Fibroblast of skin of right biceps (primary cell): ENCODE data around the gene HES5.

Source experiments
- DNase-seq: peaks from one replicate; pipeline ENCODE4 v3.0.0-alpha.2; 2013

The HES5 gene

DNA sequence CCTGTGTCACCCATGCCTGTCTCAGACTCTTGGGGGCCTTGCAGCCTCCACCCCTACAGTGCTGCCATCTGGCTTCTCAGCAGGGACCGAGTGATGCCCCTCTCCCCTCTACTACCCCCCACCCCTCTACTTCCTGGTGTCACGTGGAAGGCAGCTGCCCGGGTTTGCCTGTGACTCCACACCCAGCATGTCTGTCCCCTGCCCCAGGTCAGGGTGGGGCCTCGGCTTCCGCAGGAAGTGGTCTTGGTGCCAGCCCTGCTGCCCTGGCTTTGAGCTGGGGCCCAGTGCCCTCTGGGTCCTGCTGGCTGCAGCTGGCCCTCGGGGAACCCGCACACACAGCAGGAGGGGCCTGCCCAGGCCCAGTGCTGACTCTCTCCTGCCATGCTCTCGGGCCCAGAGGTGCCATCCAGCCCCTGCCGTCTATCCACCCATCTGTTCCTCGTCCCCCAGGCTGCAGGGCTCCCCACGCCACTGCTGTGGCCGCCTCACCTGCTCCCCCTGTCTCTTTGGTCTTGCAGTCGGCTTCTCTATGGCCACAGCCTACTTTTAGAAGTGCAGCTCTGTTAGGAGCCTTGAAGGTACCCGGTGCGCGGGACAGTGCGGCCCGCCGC is 30.0 kb downstream of the HES5 start:
- no peak for DNase-seq

DNA sequence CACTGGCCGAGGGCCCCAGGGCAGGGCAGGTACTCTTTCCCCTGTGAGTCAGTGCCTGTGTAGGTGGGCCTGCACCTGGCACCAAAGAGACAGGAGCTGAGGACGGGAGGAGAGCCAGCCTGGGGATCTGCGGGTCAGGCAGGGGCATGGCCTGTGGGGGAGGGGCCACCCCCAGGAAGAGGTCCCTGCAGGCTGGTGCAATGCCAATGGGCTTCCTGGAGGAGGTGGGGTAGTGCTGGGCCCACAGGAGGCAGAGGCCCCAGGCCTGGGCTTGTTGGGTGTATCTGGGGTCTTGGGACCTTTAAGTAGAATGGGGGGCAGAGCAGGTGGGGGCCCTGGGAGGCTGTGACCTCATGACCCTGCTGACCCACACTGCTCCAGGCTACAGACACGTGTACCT is 30.8 kb downstream of the HES5 start:
- DNase-seq, result no peak

GRCh38 chr1:2498648-2499047 is 31.4 kb downstream of the HES5 start:
- DNase-seq, result no peak

- no peak for DNase-seq
These were observed 32.2 kb downstream of the HES5 start for GRCh38 chr1:2497891-2498290.

DNA sequence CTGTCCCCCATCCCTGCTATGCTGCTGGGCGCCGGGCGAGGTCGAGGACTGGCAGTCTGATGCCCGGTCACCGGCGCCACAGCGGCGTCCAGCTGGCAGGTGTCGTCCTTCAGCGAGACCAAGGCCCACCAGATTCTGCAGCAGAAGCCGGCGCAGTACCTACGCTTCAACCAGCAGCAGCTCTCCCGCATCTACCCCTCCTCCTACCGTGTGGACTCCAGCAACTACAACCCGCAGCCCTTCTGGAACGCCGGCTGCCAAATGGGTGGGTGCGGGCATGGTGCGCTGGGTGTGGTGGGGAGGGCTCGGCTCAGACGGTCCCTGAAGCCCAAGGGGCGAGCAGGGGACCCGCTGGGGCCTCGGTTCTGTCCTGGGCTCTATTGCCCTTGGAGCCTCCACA is 33.3 kb downstream of the HES5 start:
- DNase-seq, result no peak

- DNase-seq, result no peak
These were observed 33.9 kb downstream of the HES5 start for GRCh38 chr1:2496087-2496622.

DNA sequence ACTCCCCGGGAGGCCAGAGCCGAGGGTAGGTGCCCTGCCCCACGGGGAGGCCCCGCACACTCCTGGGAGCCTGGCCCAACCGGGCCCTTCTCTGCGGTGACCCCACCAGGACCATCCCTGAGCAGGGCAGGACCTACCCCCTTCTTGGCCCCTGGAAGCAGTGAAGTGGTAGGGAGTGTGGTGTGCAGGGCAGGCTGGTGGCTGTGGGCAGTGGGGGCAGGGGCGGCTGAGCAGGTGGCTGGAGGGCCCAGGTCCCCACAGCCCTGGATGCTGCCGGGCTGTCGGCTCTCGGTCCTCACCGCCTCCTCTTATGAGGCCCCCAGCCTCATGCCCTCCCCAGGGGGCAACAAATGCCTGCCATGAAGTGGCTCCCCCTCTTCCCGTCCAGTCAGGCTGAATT is 34.5 kb downstream of the HES5 start:
- no peak for DNase-seq

GRCh38 chr1:2495026-2495425 is 35.0 kb downstream of the HES5 start:
- DNase-seq, result no peak

- peak; percentile 31 for DNase-seq
These were observed 35.8 kb downstream of the HES5 start for GRCh38 chr1:2494323-2494693.

GRCh38 chr1:2493691-2494322 is 36.3 kb downstream of the HES5 start:
- no peak for DNase-seq

DNA sequence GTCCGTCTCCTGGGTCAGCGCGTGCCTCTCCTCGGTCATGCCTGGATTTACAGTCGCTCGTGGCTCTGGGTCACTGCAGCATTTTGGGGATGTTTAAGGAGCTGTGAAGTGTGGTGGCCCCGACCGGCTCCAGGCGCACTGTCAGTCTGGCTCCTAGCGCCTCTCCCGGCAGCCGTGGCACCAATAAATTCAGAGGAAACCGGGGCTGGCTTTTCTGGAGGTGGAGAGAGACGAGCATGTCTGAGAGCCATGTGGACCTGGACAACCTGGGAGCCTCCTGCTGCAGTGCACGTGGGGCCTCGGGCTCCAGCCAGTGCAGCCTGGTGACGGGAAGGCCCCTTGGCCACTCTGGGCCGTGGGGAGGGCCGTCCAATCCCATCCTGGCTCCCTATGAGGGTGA is 36.8 kb downstream of the HES5 start:
- no peak for DNase-seq

DNA sequence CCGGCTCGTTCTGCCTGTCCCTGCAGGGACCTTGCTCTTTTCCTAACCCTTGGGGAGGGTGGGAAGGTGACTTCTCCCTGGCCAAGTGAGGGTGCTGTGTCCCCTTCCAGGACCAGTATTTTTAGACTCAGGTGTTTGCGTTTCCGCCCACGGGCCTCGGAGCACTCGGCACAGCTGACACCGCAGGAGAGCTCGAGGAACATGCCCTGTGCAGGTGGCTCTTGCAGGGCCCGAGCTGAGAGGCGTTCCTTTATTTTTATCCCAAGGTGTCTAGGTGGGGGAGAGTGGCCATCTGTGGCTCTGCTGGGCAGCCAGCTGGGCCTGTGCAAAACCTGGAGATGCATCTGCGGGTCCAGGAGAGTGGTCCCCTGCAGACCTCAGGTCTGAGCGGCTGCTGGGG is 38.0 kb downstream of the HES5 start:
- DNase-seq, result no peak

DNA sequence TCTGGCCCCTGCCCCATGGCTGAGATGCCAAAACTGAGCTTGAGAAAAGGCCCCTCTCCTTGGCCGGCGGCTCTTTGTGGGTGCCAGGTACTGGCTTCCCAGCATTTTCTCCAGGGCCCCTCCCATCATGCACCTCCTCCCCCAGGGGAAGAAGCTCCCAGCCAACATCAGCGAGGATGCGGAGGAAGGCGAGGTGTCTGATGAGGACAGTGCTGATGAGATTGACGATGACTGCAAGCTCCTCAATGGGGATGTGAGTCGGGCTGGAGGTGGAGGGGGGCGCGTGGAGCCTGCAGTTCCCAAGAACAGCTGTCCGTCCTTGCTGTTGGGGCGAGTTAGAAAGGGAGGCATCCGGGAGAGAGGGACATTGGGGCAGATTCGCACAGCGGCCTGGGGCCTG is 40.4 kb downstream of the HES5 start:
- DNase-seq, result no peak

DNA sequence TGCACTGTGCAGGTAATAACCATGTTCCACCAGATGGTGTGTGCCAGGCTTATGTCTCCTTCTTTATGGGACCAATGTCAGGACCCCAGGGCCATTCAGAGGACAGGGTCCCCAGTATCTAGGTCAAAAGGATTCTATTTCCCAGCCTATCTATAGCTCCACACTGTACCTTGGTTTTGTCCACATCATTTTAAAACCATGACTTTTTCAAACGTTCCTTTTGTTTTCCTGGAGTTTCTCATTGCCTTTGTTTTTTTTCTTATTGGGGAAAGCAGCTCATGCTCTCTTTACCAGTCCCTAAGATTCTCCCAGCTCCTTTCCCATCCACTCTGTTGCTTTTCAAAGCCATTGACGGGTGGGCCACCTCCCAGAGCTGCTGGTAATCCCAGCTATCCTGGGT is 41.4 kb downstream of the HES5 start:
- DNase-seq, result no peak

GRCh38 chr1:2486558-2486957 is 43.5 kb downstream of the HES5 start:
- DNase-seq, result no peak

- DNase-seq, result no peak
These were observed 44.0 kb downstream of the HES5 start for GRCh38 chr1:2486041-2486440.

DNA sequence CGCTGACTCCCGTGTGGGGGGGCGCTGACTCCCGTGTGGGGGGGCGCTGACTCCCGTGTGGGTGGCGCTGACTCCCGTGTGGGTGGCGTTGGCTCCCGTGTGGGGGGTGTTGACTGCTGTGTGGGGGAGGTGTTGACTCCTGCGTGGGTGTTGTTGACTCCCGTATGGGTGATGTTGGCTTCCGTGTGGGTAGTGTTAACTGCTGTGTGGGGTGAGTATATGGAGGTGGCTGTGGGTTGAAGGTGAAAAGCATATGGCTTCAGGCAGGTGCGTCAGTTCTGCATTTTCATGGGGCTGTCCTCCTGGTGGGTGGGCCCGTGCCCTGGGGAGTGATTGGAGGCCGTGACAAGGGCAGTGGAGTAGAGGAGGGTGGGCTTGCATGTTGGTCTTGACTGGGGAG is 46.1 kb downstream of the HES5 start:
- no peak for DNase-seq

DNA sequence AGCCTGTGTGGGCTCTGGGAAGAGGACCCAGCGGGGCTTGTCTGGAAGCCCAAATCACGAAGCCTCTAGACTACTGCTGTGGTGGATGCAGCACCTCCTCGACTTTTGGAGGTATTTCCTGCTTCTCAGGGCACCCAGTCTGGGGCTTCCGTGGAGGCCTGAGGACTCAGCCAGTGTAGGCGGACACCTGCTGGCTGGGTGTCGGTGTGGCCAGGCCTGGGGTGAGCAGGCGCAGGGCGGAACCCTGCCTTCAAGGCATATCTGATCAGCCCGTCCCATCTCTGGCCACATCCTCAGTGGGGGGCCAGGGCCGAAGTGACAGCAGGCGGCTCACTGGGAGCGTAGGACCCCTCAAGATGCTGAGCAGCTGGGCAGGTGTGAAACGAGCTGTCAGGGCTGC is 47.0 kb downstream of the HES5 start:
- no peak for DNase-seq

- no peak for DNase-seq
These were observed 47.5 kb downstream of the HES5 start for GRCh38 chr1:2482588-2482987.

DNA sequence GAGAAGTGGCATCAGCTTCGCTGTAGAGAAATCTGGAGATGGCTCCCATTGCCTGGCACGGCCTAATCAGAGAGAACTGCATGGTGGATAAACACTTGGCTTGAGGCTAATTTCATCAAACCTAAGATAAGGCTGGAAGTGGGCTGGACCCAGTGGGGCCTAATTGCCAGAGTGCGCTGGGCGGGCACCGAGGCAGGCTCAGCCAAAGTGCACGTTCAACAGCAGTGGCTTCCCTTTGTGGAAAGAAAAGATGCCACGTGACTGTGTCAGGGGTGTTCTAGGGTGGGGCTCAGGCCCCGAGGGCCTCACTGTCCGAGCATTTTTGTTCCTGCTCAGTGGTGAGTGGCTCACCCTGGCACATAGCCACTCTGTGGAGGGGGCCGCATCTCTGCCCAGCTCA is 48.2 kb downstream of the HES5 start:
- DNase-seq, result no peak

GRCh38 chr1:2480986-2481364 is 49.1 kb downstream of the HES5 start:
- DNase-seq, result no peak

DNA sequence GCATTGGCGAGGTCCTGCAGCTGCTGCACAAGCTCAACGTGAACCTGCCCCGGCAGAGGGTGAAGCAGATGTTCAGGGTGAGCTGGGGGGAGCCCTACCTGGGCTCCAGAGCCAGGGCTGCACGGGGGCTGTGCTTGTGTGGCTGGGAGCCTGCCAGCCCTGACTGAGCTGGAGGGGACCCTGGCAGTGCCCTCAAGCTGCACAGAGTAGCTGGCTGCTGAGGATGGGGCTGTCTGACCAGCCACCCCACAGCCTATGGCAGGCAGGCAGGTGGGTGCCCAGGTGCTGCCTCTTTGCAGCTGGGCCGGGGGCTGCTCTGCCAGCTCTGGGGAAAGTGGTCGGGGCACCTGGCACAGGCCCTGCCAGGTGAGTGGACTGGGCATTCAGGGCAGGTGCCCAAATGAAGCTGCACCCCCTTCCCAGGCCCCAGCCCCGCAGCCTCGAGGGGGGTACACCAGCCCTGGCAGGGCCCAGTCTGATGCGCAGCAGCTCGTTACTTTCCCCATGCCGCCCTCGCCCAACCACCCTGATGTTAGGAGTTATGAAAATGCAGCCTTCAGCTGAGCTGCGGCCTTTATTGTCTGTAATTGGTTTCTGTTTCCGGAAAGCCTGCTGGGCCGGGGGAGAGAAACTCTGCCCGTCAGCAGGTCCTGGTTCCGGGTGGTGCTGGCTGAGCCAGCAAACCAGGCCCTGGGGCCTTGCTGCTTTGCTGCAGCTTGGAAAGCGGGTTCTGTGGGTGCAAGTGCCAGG is 49.7 kb downstream of the HES5 start:
- DNase-seq, result no peak

GRCh38 chr1:2479618-2480017 is 50.4 kb downstream of the HES5 start:
- no peak for DNase-seq

DNA sequence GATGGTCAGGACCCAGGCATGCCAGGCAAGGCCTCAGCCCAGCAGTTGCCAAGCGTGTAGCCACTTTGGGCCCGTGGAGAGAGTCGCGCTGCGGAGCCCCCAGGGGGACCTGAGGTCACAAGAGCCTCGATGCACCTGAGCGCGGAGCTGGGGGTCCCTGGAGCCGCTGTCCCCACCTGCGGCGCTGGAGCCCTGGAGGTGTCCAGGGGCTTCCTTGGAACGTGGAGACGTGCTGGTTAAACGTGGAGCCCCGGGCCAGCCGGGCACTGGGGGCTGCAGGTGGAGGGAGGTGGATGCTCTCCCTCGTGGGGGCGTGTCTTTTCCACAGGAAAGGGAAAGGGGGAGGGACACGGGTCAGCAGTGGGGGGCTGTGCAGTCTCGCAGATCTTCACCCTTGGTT is 50.9 kb downstream of the HES5 start:
- DNase-seq, result no peak
